Measurements from ENCODE around the gene ADRM1.

Gene ADRM1

DNA sequence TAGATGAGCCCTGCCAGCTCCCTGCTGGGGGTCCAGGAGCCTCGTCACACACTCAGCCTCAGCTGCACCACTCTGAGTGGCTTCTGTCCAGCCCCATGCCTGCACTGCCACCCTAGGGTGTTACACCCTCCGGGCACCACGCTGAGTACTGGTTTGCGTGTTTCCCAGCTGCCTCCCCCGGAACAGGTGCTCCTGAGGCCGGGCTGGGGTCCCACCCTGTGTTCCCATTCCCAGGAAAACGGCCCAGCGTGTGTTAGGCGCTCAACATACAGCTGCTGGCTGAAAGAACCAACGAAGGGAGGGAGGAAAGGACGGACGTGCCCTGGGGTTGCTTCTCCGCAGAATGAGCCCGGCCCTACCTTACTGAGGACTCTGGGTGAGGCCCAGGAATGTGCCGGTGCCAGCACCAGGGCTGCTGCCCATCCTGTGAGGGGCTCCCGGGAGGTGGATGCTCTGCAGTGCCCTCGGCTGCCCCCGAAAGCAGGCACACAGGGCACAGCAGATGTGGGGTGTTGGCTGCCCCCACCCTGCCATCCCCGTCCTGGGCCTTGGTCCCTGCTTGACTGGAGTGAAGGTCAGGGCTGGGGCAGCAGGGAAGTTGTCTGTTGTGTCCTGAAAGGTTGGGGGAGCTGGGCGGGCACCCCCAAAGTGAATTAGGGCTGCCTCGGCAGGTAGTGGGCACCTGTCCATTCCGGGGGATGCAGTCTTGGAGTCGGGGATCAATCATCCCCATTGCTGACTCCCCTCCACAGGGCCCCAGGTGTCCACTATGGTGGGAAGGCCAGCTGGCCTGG is 48.0 kb downstream of the ADRM1 start:
- H3K27me3 ChIP-seq (ENCODE audit: insufficient read depth, insufficient read length), result no peaks in the 10 kb centered on the region
- H3K4me3 ChIP-seq (ENCODE audit: insufficient read length, low read depth), result no peak overlapping the region
- H3K36me3 ChIP-seq (ENCODE audit: insufficient read depth, insufficient read length, low read length), result peaks cover 74% of the 10 kb centered on the region
- H3K4me1 ChIP-seq (ENCODE audit: insufficient read depth, insufficient read length), result peaks cover 20% of the 10 kb centered on the region
- no peak for DNase-seq (ENCODE audit: low read depth, low spot score)
- TF ChIP-seq YY1 (IDR thresholded peaks at IDR 0.05; ENCODE audit: insufficient read depth, insufficient read length) (no peak), SUZ12 (IDR thresholded peaks at IDR 0.05; ENCODE audit: extremely low read depth, insufficient read depth, insufficient read length) (no peak), ZNF274 (IDR thresholded peaks at IDR 0.05; ENCODE audit: low read depth, low read length) (no peak)
- H3K9me3 ChIP-seq (ENCODE audit: insufficient read depth, low read length), result peaks cover 7% of the 10 kb centered on the region; the same call in 1 of the 2 replicates
- H3K9ac ChIP-seq (ENCODE audit: insufficient read length, low read depth), result no peak overlapping the region

DNA sequence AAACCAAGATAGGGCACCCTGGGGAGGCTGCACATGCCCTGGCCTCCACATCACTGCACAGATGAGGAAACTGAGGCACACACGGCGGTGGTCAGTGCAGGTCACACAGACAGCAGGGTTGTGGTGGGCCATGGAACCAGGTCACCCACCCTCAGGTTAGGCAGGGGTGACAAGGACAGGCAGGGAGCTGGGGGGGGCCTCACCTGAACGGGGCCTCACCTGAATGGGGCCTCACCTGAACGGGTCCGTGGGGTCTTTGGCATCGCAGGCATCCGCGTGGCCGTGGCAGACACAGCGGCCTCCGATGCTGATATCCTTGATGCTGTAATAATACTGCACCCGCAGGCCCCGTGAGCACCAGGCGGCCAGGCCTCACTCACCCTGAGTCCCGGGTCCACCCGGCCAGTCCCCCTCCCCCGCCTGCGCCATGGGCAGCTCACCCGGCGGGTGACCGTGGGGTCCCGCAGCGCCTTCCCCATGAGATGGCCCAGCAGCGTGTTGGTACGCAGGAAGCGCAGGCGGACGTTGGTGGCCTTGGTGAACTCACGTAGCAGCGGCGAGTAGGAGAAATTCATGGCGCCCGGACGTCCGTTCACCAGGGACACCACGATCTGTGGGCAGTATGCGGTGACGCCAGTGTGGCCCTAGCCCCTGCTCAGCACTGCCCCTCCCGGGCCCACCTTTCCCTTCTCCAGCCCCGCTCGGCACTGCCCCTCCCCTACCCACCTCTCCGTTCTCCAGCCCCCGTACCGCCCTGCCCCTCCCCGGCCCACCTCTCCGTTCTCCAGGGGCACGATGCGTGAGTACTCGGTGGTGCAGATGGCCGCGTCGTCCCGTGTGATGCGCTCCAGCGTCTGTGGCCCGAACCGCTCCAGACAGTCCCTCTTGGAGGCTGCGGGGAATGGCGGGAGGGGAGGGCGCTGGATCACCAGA is 48.9 kb downstream of the ADRM1 start:
- no peaks in the 10 kb centered on the region for H3K27me3 ChIP-seq (ENCODE audit: insufficient read depth, insufficient read length)
- no peak overlapping the region for H3K4me3 ChIP-seq (ENCODE audit: insufficient read length, low read depth)
- TF ChIP-seq SUZ12 (IDR thresholded peaks at IDR 0.05; ENCODE audit: extremely low read depth, insufficient read depth, insufficient read length) (no peak), ZNF274 (IDR thresholded peaks at IDR 0.05; ENCODE audit: low read depth, low read length) (no peak), YY1 (IDR thresholded peaks at IDR 0.05; ENCODE audit: insufficient read depth, insufficient read length) (no peak)
- H3K4me1 ChIP-seq (ENCODE audit: insufficient read depth, insufficient read length), result peaks cover 26% of the 10 kb centered on the region
- peaks cover 7% of the 10 kb centered on the region; the same call in 1 of the 2 replicates for H3K9me3 ChIP-seq (ENCODE audit: insufficient read depth, low read length)
- H3K36me3 ChIP-seq (ENCODE audit: insufficient read depth, insufficient read length, low read length), result peaks cover 68% of the 10 kb centered on the region
- no peak for DNase-seq (ENCODE audit: low read depth, low spot score)
- no peak overlapping the region for H3K9ac ChIP-seq (ENCODE audit: insufficient read length, low read depth)

DNA sequence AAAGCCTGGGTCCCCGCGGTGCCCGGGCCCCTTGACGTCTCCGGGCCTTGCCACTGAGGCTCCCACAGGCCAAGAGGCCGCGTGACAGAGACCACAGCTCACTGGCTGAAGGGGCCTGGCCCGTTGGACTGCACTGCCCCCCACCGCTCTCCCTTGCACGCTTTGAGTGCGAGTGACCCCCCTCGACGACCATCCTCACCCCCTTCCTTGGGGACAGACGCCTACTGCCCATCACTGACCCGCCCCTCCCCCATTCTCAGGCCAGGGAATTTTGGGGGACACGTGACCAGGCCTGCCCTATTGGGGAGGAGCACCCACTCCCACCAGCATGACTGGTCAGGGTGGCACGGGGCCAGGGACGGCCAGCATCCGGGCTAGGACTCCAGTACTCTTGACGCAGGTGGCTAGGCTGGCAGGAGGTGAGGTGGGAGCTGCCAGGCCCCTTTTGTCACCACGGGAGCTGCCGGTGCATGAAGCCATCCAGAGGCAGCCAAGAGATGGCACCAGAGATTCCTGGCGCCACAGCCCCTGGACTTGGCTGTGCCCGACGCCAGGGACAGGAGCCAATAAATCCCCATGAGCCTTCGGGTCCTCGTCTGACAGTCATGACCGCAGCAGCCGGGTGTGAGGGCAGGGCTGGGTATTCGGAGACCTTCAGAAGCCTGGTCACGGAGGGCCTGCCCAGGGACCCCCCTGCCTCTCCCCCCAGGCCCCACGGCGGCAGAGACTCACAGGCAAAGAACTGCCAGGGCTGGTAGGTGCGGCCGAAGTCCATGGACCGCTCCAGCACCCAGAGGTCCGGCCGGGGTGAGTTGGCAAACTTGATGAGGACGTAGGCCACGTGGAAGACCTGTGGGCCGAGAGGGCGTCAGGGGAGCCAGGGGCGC is 49.8 kb downstream of the ADRM1 start:
- H3K9me3 ChIP-seq (ENCODE audit: insufficient read depth, low read length), result peaks cover 7% of the 10 kb centered on the region; the same call in 1 of the 2 replicates
- H3K27me3 ChIP-seq (ENCODE audit: insufficient read depth, insufficient read length), result no peaks in the 10 kb centered on the region
- no peak overlapping the region for H3K4me3 ChIP-seq (ENCODE audit: insufficient read length, low read depth)
- peak overlapping the region; percentile 59 for H3K9ac ChIP-seq (ENCODE audit: insufficient read length, low read depth)
- peaks cover 67% of the 10 kb centered on the region for H3K36me3 ChIP-seq (ENCODE audit: insufficient read depth, insufficient read length, low read length)
- H3K4me1 ChIP-seq (ENCODE audit: insufficient read depth, insufficient read length), result peaks cover 32% of the 10 kb centered on the region
- no peak for DNase-seq (ENCODE audit: low read depth, low spot score)
- TF ChIP-seq ZNF274 (IDR thresholded peaks at IDR 0.05; ENCODE audit: low read depth, low read length) (no peak), SUZ12 (IDR thresholded peaks at IDR 0.05; ENCODE audit: extremely low read depth, insufficient read depth, insufficient read length) (no peak), YY1 (IDR thresholded peaks at IDR 0.05; ENCODE audit: insufficient read depth, insufficient read length) (no peak)

DNA sequence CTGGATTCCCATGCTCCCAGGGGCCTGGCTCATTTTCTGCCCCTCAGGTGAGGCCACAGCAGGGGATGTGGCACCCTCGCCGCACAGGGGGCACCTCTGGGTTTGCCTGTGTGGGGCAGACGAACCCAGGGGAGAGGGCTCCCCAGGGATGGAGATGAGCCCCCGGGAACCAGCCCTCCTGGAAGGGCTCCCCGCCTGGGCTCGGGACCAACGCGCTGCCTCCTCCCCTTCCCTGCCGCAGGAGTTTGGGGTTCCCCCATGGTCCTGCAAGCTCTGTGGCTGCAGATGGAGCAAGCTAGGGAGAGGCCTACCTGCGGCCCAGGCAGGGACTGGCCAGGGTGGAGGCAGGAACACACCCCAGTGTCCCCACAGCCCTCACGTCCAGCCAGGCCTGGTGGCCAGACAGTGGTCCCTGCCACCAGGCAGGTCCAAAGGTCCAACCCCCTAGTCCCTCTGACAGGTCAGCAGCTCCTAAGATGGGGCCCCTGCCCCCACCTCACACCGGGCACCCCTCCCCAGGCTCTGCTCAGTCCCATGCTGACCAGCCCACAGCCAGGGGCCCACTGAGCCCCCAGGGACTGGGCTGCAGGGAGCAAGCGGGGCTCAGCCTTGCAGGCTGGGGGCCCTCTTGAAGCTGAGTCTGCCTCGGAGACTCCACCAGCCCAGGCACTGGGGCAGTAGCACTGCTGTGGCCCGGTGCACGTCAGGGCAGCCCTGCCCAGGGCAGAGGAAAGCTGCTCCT is 50.7 kb downstream of the ADRM1 start:
- DNase-seq (ENCODE audit: low read depth, low spot score), result no peak
- TF ChIP-seq YY1 (IDR thresholded peaks at IDR 0.05; ENCODE audit: insufficient read depth, insufficient read length) (no peak), SUZ12 (IDR thresholded peaks at IDR 0.05; ENCODE audit: extremely low read depth, insufficient read depth, insufficient read length) (no peak), ZNF274 (IDR thresholded peaks at IDR 0.05; ENCODE audit: low read depth, low read length) (no peak)
- peaks cover 68% of the 10 kb centered on the region for H3K36me3 ChIP-seq (ENCODE audit: insufficient read depth, insufficient read length, low read length)
- no peak overlapping the region for H3K4me3 ChIP-seq (ENCODE audit: insufficient read length, low read depth)
- H3K9me3 ChIP-seq (ENCODE audit: insufficient read depth, low read length), result peaks cover 7% of the 10 kb centered on the region; the same call in 1 of the 2 replicates
- H3K4me1 ChIP-seq (ENCODE audit: insufficient read depth, insufficient read length), result peaks cover 37% of the 10 kb centered on the region
- no peaks in the 10 kb centered on the region for H3K27me3 ChIP-seq (ENCODE audit: insufficient read depth, insufficient read length)
- peak overlapping the region; percentile 59 for H3K9ac ChIP-seq (ENCODE audit: insufficient read length, low read depth)

GRCh38 chr20:62354031-62354808 is 51.4 kb downstream of the ADRM1 start:
- H3K9ac ChIP-seq (ENCODE audit: insufficient read length, low read depth), result peak overlapping the region; percentile 71
- peaks cover 5% of the 10 kb centered on the region; the same call in 1 of the 2 replicates for H3K9me3 ChIP-seq (ENCODE audit: insufficient read depth, low read length)
- no peak for DNase-seq (ENCODE audit: low read depth, low spot score)
- no peak overlapping the region for H3K4me3 ChIP-seq (ENCODE audit: insufficient read length, low read depth)
- peaks cover 44% of the 10 kb centered on the region for H3K4me1 ChIP-seq (ENCODE audit: insufficient read depth, insufficient read length)
- peaks cover 69% of the 10 kb centered on the region for H3K36me3 ChIP-seq (ENCODE audit: insufficient read depth, insufficient read length, low read length)
- TF ChIP-seq SUZ12 (IDR thresholded peaks at IDR 0.05; ENCODE audit: extremely low read depth, insufficient read depth, insufficient read length) (no peak), YY1 (IDR thresholded peaks at IDR 0.05; ENCODE audit: insufficient read depth, insufficient read length) (no peak), ZNF274 (IDR thresholded peaks at IDR 0.05; ENCODE audit: low read depth, low read length) (no peak)
- no peaks in the 10 kb centered on the region for H3K27me3 ChIP-seq (ENCODE audit: insufficient read depth, insufficient read length)
